HG03064 (cell line): ENCODE results near the gene CUZD1.

Experiments
- ATAC-seq: cut with Tn5 transposase; IDR thresholded peaks from one replicate; pipeline ENCODE4 v1.9.1; 2021; ENCODE audit warnings: low read depth; ENCODE audit not compliant: unreplicated experiment

Gene CUZD1

DNA sequence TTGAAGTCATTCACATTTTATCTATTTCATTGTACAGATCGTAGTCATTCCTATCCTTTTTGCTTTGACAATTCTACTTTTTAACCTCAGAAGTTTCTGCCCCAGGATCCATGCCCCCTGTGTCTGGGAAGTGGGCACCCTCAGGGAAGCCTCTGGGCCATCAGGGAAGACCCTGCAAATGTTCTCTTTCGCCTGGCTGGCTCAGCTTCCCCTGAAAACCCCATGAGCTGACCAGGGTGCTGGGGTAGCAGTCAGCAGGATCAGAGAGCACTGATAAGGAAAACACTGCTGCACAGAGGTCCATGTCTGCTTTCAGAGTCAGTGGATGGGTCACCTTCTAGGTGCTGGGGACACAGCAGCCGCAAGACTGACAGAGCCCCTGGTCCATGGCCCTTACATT lies 23.8 kb downstream of the CUZD1 start:
- no peak for ATAC-seq

DNA sequence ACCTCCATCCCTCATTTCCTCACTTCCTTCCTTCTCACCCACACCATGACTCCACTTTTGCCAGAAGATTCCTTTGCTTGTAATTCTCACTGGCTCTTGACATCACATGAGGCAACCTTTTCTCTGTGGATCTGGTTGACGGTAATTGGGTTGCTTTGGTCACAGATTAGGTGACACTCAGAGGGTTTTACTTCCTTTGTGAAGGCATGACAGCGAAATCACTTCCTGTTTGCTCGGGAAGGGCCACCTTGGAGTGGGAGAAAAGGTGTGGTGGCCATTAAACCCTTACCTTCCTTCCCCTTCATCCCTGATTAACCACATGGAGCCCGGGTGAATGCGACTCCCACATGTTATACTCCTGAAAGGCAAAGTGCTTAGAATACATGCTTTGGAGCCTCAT lies 30.2 kb downstream of the CUZD1 start:
- no peak for ATAC-seq

GRCh38 chr10:122814493-122814892 lies 31.2 kb downstream of the CUZD1 start:
- no peak for ATAC-seq

- ATAC-seq, result no peak
These were observed 32.9 kb downstream of the CUZD1 start for GRCh38 chr10:122812751-122813150.

- ATAC-seq, result no peak
These were observed 43.4 kb downstream of the CUZD1 start for GRCh38 chr10:122802282-122802681.

DNA sequence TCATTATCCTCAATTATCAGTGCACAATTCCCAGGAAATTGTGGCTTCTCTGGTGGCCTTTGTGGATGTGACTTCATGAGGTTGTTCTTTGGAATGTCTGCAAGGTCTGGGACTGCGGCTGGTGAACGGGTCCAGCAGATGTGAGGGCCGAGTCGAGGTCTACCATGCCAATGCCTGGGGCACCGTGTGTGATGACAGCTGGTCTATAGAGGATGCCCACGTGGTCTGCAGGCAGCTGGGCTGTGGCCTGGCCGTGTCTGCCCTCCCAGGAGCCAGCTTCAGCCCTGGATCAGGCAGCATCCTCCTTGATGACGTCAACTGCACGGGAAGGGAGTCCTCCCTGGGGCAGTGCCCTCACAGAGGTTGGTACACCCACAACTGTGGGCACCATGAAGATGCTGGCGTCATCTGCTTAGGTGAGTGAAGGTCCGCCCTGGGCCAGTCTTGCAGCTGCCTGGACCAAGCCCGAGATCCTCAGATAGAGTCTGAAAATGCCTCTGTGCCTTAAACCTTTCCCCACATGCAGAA lies 46.9 kb downstream of the CUZD1 start:
- ATAC-seq, result no peak

DNA sequence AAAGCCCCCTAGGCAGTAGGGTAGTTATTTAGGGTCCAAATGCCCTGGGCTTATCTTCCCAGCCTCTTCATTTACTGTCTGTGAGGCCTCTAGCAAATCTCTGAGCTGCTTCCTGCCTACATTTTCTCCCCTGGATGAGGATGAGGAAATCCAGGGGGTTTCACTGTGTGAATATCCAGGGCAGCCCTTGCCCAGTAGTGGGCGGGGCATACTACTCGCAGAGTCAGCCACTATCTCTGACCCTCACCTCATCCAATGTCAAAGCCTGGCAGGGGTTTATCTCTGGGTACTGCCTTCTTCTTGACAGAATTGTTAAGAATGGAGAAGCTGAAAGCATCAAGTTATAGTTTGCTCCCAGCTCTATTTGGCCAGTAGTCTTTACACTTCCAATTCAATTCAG lies 48.9 kb downstream of the CUZD1 start:
- no peak for ATAC-seq

DNA sequence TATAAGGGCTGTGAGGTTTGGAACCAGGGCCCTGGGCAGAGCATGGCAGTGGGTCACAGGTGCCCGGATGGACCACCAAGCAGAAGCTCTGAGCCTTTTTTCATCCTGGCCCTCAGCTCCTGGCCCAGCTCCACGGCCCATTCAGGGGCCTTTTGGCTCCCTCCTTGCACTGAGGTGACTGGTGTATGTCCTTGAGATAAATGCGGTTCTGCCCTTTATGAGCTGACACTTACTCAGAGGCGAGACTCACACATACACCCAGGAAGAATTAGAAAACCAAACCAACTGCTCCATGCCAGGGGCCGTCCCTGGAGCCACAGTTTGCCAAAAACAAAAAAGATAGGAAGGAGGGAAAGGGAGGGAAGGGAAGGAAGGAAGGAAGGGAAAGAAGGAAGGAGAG lies 49.7 kb downstream of the CUZD1 start:
- ATAC-seq, result no peak

DNA sequence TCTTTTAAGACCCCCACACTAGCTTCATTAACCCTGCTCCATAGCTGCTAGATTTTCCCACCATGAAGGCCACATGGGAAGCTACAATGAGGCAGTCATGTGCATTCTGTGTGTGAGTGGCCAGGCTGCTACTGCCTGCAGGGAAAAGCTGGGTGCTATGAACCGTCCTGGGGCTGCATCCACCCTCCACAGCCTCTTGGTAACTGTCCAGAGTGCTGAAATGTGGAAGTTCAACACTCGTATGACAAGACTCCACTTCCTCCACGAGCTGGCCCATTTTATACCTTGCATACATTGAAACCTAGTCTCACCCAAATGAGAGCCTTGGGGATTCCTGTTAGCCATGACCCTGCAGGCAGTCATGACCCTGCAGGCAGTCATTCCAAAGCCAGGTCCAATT lies 59.4 kb downstream of the CUZD1 start:
- ATAC-seq, result no peak

GRCh38 chr10:122782911-122783310 lies 62.7 kb downstream of the CUZD1 start:
- no peak for ATAC-seq
